H9 (cell line): ENCODE measurements around the gene ARPC2. TPM values are rescaled to one million over a fixed set of nuclear protein-coding genes. Genes with fewer than 3 reads are reported as not detected.

ENCODE experiments used
- DNase-seq: peaks from one replicate; pipeline ENCODE4 v3.0.0-alpha.2; 2017
- H2AFZ ChIP-seq: one replicate; pipeline ENCODE4 v1.6.1; 2013; ENCODE audit warnings: mild to moderate bottlenecking, low read length, control low read depth, moderate library complexity
- H2AK5ac ChIP-seq: 2 replicates; pipeline ENCODE4 v1.6.1; 2013; ENCODE audit warnings: low read length, control low read depth, mixed read lengths; ENCODE audit not compliant: insufficient read length
- H2BK120ac ChIP-seq: one replicate; pipeline ENCODE4 v1.6.1; 2013; ENCODE audit warnings: low read depth, mild to moderate bottlenecking, low read length, control low read depth, inconsistent platforms; ENCODE audit not compliant: poor library complexity, severe bottlenecking
- H2BK12ac ChIP-seq: 2 replicates; pipeline ENCODE4 v1.6.1; 2013; ENCODE audit warnings: low read length, control low read depth, mixed read lengths, low read depth; ENCODE audit not compliant: insufficient read length
- H2BK15ac ChIP-seq: 2 replicates; pipeline ENCODE4 v1.6.1; 2013; ENCODE audit warnings: low read depth, low read length, control low read depth
- H2BK20ac ChIP-seq: one replicate; pipeline ENCODE4 v1.6.1; 2013; ENCODE audit warnings: low read depth, mild to moderate bottlenecking, low read length, control low read depth, inconsistent platforms; ENCODE audit not compliant: poor library complexity, severe bottlenecking
- H2BK5ac ChIP-seq: 2 replicates; pipeline ENCODE4 v1.6.1; 2013; ENCODE audit warnings: low read length, control low read depth, mixed read lengths; ENCODE audit not compliant: insufficient read length
- H3K14ac ChIP-seq: 2 replicates; pipeline ENCODE4 v1.6.1; 2013; ENCODE audit warnings: low read length, control low read depth; ENCODE audit not compliant: insufficient read depth
- H3K18ac ChIP-seq: 2 replicates; pipeline ENCODE4 v1.6.1; 2013; ENCODE audit warnings: low read depth, mild to moderate bottlenecking, mixed read lengths, low read length, control low read depth; ENCODE audit not compliant: insufficient read length
- H3K23ac ChIP-seq: 2 replicates; pipeline ENCODE4 v1.6.1; 2013; ENCODE audit warnings: low read length, control low read depth, mixed read lengths, low read depth; ENCODE audit not compliant: insufficient read length
- H3K23me2 ChIP-seq: 2 replicates; pipeline ENCODE4 v1.6.1; 2013; ENCODE audit warnings: low read depth, mild to moderate bottlenecking, mixed read lengths, low read length, control low read depth; ENCODE audit not compliant: insufficient read length, poor library complexity, severe bottlenecking
- H3K27ac ChIP-seq: 2 replicates; pipeline ENCODE4 v1.5.1; 2013; ENCODE audit warnings: low read length, control low read depth, mixed read lengths, low read depth; ENCODE audit not compliant: insufficient read length
- H3K27me3 ChIP-seq: 2 replicates; pipeline ENCODE4 v1.6.1; 2013; ENCODE audit warnings: low read length, control low read depth, inconsistent platforms; ENCODE audit not compliant: insufficient read depth
- H3K4ac ChIP-seq: 2 replicates; pipeline ENCODE4 v1.6.1; 2013; ENCODE audit warnings: low read depth, mild to moderate bottlenecking, control low read depth, inconsistent platforms, low read length, moderate library complexity
- H3K4me1 ChIP-seq: 2 replicates; pipeline ENCODE4 v1.6.1; 2013; ENCODE audit warnings: low read length, control low read depth, inconsistent platforms; ENCODE audit not compliant: insufficient read depth
- H3K4me2 ChIP-seq: 2 replicates; pipeline ENCODE4 v1.6.1; 2013; ENCODE audit warnings: low read length, control low read depth, mixed read lengths; ENCODE audit not compliant: insufficient read length, insufficient read depth
- H3K56ac ChIP-seq: 2 replicates; pipeline ENCODE4 v1.6.1; 2013; ENCODE audit warnings: low read depth, mild to moderate bottlenecking, mixed read lengths, low read length, control low read depth; ENCODE audit not compliant: insufficient read length
- H3K79me1 ChIP-seq: 2 replicates; pipeline ENCODE4 v1.6.1; 2013; ENCODE audit warnings: low read depth, mild to moderate bottlenecking, moderate library complexity, low read length, control low read depth, inconsistent platforms; ENCODE audit not compliant: insufficient read depth, poor library complexity, severe bottlenecking
- H3K79me2 ChIP-seq: 2 replicates; pipeline ENCODE4 v1.6.1; 2013; ENCODE audit warnings: low read length, control low read depth, inconsistent platforms; ENCODE audit not compliant: insufficient read depth
- H3K9ac ChIP-seq: 2 replicates; pipeline ENCODE4 v1.6.1; 2013; ENCODE audit warnings: low read length, control low read depth, mixed read lengths; ENCODE audit not compliant: insufficient read length; ENCODE audit errors: extremely low read depth
- H3K9me3 ChIP-seq: one replicate; pipeline ENCODE4 v1.6.1; 2013; ENCODE audit warnings: low read depth, low read length, inconsistent platforms; ENCODE audit not compliant: control insufficient read depth
- H3T11ph ChIP-seq: one replicate; pipeline ENCODE4 v1.6.1; 2013; ENCODE audit warnings: mild to moderate bottlenecking, low read length, control low read depth, inconsistent platforms
- H4K20me1 ChIP-seq: one replicate; pipeline ENCODE4 v1.6.1; 2013; ENCODE audit not compliant: control insufficient read depth, insufficient read length, insufficient read depth
- H4K5ac ChIP-seq: 2 replicates; pipeline ENCODE4 v1.6.1; 2013; ENCODE audit warnings: low read depth, mild to moderate bottlenecking, mixed read lengths, low read length, control low read depth; ENCODE audit not compliant: insufficient read length
- H4K8ac ChIP-seq: replicated peaks from 2 replicates; pipeline ENCODE4 v1.6.1; 2013; ENCODE audit warnings: low read length, control low read depth, mixed read lengths, low read depth; ENCODE audit not compliant: insufficient read length
- H4K91ac ChIP-seq: 2 replicates; pipeline ENCODE4 v1.6.1; 2013; ENCODE audit warnings: low read depth, mild to moderate bottlenecking, moderate library complexity, mixed read lengths, low read length, control low read depth; ENCODE audit not compliant: insufficient read length
- H3K27ac Mint-ChIP-seq, 3 experiments: 2 replicates in 2 of 3; 3 replicates in 1 of 3; pipeline ENCODE4 v1.8.0; 2020 to 2021; ENCODE audit warnings: mixed read lengths in 3 of 3, mild to moderate bottlenecking in 1 of 3, moderate library complexity in 1 of 3
- H3K27me3 Mint-ChIP-seq: 2 replicates; pipeline ENCODE4 v1.8.0; 2021; ENCODE audit warnings: low read depth, mild to moderate bottlenecking, moderate library complexity, mixed read lengths
- H3K36me3 Mint-ChIP-seq, 3 experiments: 2 replicates in 2 of 3; 3 replicates in 1 of 3; pipeline ENCODE4 v1.8.0; 2020 to 2021; ENCODE audit warnings: low read depth in 3 of 3, mixed read lengths in 3 of 3; ENCODE audit not compliant: insufficient read depth in 1 of 3
- H3K4me1 Mint-ChIP-seq, 2 experiments: 2 replicates each; pipeline ENCODE4 v1.8.0; 2020; ENCODE audit warnings: mixed read lengths in 2 of 2
- H3K4me3 Mint-ChIP-seq, 2 experiments: 2 replicates in 1 of 2; 3 replicates in 1 of 2; pipeline ENCODE4 v1.8.0; 2020 to 2021; ENCODE audit warnings: mild to moderate bottlenecking in 2 of 2, mixed read lengths in 2 of 2, moderate library complexity in 1 of 2
- H3K9me3 Mint-ChIP-seq, 2 experiments: 2 replicates in 1 of 2; 3 replicates in 1 of 2; pipeline ENCODE4 v1.8.0; 2020; ENCODE audit warnings: mild to moderate bottlenecking in 2 of 2, mixed read lengths in 2 of 2, moderate library complexity in 1 of 2
- WGBS: extraction: QIAGEN DNeasy Blood & Tissue Kit; methylation state at CpG from one replicate; pipeline ENCODE4 v1.1.7; 2013; ENCODE audit warnings: missing lambda C conversion rate, low lambda C conversion rate, mixed read lengths; ENCODE audit not compliant: insufficient read length; ENCODE audit errors: extremely low coverage; 5-methylcytosine and 5-hydroxymethylcytosine counted together
- total RNA-seq: library from RNA; stranded (reverse); gene quantifications from 2 replicates; pipeline ENCODE4 v1.2.1, GENCODE V29; 2021
- TF ChIP-seq, protein P1 (sequence below): fragments of 200-600 bp; sonication (generic); conservative IDR thresholded peaks from 3 replicates; pipeline ENCODE4 v1.8.0; 2021; ENCODE audit warnings: antibody characterized with exemption, mild to moderate bottlenecking

ARPC2 gene
- total RNA-seq, 1 experiment from 2014 or later: 197 TPM

DNA sequence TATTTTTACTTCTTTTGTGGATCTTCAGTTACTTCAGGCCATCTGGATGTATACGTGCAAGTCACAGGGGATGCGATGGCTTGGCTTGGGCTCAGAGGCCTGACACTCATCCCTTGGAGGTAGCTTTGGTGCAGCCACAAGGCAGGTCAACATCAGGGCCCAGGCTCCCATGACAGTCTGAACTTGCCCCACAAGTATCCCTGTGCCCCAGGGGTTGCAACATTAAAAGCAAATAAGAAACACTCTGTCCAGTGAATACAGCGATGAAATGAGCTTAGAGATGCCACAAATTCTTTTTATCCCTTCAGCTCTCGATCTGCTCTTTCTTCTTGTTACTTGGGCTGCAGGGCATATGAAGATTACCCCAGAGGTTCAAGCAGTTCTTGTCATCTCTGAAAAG lies 37.2 kb upstream of the ARPC2 start:
- Histone ChIP-seq H2BK120ac (no peak overlapping the region), H3K79me1 (no peaks in the 10 kb centered on the region), H3K23ac (no peak overlapping the region), H3K4me1 (no peaks in the 10 kb centered on the region), H3K23me2 (no peaks in the 10 kb centered on the region), H3K18ac (no peak overlapping the region), H3K79me2 (no peaks in the 10 kb centered on the region), H4K20me1 (no peaks in the 10 kb centered on the region), H3K56ac (no peak overlapping the region), H3K27me3 (no peaks in the 10 kb centered on the region), H3K4me2 (no peak overlapping the region), H4K5ac (no peak overlapping the region), H3T11ph (no peak overlapping the region), H3K9me3 (no peaks in the 10 kb centered on the region), H3K27ac (no peak overlapping the region), H2AK5ac (no peak overlapping the region), H3K4ac (no peak overlapping the region), H3K14ac (no peak overlapping the region), H4K91ac (no peak overlapping the region), H2AFZ (no peak overlapping the region), H2BK20ac (no peak overlapping the region), H4K8ac (no peak overlapping the region), H2BK12ac (no peak overlapping the region), H2BK5ac (no peak overlapping the region), H3K9ac (no peak overlapping the region), H2BK15ac (no peak overlapping the region)
- TF ChIP-seq, protein P1, sequence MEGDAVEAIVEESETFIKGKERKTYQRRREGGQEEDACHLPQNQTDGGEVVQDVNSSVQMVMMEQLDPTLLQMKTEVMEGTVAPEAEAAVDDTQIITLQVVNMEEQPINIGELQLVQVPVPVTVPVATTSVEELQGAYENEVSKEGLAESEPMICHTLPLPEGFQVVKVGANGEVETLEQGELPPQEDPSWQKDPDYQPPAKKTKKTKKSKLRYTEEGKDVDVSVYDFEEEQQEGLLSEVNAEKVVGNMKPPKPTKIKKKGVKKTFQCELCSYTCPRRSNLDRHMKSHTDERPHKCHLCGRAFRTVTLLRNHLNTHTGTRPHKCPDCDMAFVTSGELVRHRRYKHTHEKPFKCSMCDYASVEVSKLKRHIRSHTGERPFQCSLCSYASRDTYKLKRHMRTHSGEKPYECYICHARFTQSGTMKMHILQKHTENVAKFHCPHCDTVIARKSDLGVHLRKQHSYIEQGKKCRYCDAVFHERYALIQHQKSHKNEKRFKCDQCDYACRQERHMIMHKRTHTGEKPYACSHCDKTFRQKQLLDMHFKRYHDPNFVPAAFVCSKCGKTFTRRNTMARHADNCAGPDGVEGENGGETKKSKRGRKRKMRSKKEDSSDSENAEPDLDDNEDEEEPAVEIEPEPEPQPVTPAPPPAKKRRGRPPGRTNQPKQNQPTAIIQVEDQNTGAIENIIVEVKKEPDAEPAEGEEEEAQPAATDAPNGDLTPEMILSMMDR: no peak
- peaks cover 14% of the 10 kb centered on the region in 2 experiments for H3K9me3 Mint-ChIP-seq
- H3K27me3 Mint-ChIP-seq: peaks cover 18% of the 10 kb centered on the region
- H3K4me1 Mint-ChIP-seq: 0 out of 4 replicates have a peak, but pooled peaks cover 0 to 3% of the 10 kb centered on the region in 2 experiments
- DNase-seq: no peak
- no CpG with 5 or more reads among the region's 4 CpGs for WGBS
- H3K4me3 Mint-ChIP-seq: no peak overlapping the region
- no peak overlapping the region for H3K27ac Mint-ChIP-seq
- no peaks in the 10 kb centered on the region; a peak in 1 of 7 replicates for H3K36me3 Mint-ChIP-seq
